H1 (cell line): ENCODE results near the gene SLC26A9. TPM values are rescaled to one million over a fixed set of nuclear protein-coding genes. Genes with fewer than 3 reads are reported as not detected.

Source experiments
- RFX5 ChIP-seq: IDR thresholded peaks from 2 replicates; pipeline ENCODE4 v1.6.1; 2011; ENCODE audit warnings: low read depth, low read length, improper control_type of control experiment, borderline replicate concordance
- TCF12 ChIP-seq: IDR thresholded peaks from 2 replicates; pipeline ENCODE4 v1.6.1; 2011; ENCODE audit warnings: low read depth, mild to moderate bottlenecking, low read length
- TEAD4 ChIP-seq: IDR thresholded peaks from 2 replicates; pipeline ENCODE4 v1.6.1; 2012; ENCODE audit warnings: low read depth, low read length, inconsistent platforms, mixed read lengths
- polyA plus RNA-seq, 7 experiments: library from polyadenylated mRNA; depleted of rRNA in 3 of 7; stranded (reverse) in 5 of 7; unstranded in 2 of 7; fragments of >200 nt in 5 of 7; fragments of 200-250 nt in 2 of 7; gene quantifications; 1 replicate in 5 of 7; 2 replicates in 1 of 7; 4 replicates in 1 of 7; pipeline versions ENCODE4 v1.2.1 to v1.2.3, GENCODE V29; 2011 to 2013; ENCODE audit warnings: missing spikeins in 2 of 7, mixed read lengths in 2 of 7
- total RNA-seq: library from RNA; stranded (reverse); fragmentation: NEBNext Ultra II Directional; extraction: Animal tissue kit (Norgen Biotek cat#: 25700); gene quantifications from 2 replicates; pipeline ENCODE4 v1.2.1, GENCODE V29; 2021
- TF ChIP-seq, protein P1 (sequence below): fragments of 300-600 bp; sonication (generic); IDR thresholded peaks from 2 replicates; pipeline ENCODE4 v1.7.1; 2012; ENCODE audit warnings: low read length, moderate library complexity, mild to moderate bottlenecking, inconsistent platforms; ENCODE audit not compliant: insufficient replicate concordance

Gene SLC26A9
- total and polyA plus RNA-seq, 2 of the 8 experiments (the other 6 are each of a cell fraction or from before 2014, with no cell fraction given): not detected

DNA sequence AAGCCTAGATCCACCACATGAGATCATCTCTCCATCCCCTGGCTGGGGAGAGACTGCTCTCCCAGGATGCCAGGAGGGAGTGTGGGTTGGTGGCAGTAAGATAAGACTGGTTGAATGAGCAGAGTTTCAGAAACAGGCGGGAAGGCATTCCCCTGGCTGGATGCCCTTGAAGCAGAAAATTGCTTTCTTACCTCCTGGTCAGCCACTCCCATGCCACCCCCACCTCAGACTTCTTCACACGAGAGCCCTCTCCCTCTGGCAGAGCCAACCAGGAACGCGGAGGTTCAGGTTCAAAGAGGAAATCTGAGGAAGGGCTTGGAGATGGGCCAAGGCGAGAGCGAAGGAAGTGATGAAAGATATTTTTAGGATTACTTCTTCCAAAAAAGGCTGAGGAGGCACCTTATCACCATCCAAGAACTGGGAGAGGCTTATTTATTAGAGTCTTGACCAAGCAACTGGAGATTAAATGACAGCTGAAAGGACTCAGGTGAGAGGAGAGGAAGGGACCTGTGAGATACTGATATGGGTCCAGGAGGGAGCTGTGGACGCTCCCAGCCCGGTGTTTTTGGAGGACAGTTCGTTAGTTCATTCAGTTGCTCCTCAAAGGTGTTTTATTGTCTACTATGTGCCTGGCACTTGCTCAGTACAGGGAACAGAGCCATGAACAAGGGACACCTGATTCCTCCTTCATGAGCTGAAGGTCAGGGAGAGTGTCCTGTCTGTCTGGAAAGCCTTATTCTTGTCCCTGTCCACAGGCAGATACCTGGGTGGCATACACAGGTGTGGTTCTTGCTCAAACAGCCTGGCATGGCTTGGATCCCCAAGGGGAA is 18.9 kb upstream of the SLC26A9 start (continued):
- TF ChIP-seq, protein P1, sequence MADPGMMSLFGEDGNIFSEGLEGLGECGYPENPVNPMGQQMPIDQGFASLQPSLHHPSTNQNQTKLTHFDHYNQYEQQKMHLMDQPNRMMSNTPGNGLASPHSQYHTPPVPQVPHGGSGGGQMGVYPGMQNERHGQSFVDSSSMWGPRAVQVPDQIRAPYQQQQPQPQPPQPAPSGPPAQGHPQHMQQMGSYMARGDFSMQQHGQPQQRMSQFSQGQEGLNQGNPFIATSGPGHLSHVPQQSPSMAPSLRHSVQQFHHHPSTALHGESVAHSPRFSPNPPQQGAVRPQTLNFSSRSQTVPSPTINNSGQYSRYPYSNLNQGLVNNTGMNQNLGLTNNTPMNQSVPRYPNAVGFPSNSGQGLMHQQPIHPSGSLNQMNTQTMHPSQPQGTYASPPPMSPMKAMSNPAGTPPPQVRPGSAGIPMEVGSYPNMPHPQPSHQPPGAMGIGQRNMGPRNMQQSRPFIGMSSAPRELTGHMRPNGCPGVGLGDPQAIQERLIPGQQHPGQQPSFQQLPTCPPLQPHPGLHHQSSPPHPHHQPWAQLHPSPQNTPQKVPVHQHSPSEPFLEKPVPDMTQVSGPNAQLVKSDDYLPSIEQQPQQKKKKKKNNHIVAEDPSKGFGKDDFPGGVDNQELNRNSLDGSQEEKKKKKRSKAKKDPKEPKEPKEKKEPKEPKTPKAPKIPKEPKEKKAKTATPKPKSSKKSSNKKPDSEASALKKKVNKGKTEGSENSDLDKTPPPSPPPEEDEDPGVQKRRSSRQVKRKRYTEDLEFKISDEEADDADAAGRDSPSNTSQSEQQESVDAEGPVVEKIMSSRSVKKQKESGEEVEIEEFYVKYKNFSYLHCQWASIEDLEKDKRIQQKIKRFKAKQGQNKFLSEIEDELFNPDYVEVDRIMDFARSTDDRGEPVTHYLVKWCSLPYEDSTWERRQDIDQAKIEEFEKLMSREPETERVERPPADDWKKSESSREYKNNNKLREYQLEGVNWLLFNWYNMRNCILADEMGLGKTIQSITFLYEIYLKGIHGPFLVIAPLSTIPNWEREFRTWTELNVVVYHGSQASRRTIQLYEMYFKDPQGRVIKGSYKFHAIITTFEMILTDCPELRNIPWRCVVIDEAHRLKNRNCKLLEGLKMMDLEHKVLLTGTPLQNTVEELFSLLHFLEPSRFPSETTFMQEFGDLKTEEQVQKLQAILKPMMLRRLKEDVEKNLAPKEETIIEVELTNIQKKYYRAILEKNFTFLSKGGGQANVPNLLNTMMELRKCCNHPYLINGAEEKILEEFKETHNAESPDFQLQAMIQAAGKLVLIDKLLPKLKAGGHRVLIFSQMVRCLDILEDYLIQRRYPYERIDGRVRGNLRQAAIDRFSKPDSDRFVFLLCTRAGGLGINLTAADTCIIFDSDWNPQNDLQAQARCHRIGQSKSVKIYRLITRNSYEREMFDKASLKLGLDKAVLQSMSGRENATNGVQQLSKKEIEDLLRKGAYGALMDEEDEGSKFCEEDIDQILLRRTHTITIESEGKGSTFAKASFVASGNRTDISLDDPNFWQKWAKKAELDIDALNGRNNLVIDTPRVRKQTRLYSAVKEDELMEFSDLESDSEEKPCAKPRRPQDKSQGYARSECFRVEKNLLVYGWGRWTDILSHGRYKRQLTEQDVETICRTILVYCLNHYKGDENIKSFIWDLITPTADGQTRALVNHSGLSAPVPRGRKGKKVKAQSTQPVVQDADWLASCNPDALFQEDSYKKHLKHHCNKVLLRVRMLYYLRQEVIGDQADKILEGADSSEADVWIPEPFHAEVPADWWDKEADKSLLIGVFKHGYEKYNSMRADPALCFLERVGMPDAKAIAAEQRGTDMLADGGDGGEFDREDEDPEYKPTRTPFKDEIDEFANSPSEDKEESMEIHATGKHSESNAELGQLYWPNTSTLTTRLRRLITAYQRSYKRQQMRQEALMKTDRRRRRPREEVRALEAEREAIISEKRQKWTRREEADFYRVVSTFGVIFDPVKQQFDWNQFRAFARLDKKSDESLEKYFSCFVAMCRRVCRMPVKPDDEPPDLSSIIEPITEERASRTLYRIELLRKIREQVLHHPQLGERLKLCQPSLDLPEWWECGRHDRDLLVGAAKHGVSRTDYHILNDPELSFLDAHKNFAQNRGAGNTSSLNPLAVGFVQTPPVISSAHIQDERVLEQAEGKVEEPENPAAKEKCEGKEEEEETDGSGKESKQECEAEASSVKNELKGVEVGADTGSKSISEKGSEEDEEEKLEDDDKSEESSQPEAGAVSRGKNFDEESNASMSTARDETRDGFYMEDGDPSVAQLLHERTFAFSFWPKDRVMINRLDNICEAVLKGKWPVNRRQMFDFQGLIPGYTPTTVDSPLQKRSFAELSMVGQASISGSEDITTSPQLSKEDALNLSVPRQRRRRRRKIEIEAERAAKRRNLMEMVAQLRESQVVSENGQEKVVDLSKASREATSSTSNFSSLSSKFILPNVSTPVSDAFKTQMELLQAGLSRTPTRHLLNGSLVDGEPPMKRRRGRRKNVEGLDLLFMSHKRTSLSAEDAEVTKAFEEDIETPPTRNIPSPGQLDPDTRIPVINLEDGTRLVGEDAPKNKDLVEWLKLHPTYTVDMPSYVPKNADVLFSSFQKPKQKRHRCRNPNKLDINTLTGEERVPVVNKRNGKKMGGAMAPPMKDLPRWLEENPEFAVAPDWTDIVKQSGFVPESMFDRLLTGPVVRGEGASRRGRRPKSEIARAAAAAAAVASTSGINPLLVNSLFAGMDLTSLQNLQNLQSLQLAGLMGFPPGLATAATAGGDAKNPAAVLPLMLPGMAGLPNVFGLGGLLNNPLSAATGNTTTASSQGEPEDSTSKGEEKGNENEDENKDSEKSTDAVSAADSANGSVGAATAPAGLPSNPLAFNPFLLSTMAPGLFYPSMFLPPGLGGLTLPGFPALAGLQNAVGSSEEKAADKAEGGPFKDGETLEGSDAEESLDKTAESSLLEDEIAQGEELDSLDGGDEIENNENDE: no peak
- TF ChIP-seq TCF12 (no peak), RFX5 (no peak), TEAD4 (no peak)
